ENCODE data around the gene REV1.
"Not testable (repeated sequence)": the region's sequence is repeated elsewhere in the genome, so short reads cannot be mapped to it uniquely, and the experiment has no call there.

The REV1 gene

GRCh38 chr2:99489761-99490622, at the start of gene REV1:
TSS of gene REV1 (minus strand) at chr2:99490017. CDS start at chr2:99464975, 25,042 bp downstream.
- DNase-seq (ENCODE audit: extremely low read depth in 1 of 2, low read depth in 1 of 2), result peak; percentile 85 to 87

- DNase-seq (ENCODE audit: extremely low read depth in 1 of 2, low read depth in 1 of 2), result no peak
Observed at GRCh38 chr2:99537910-99538485, 48.2 kb upstream of the REV1 start.

GRCh38 chr2:99524056-99524455, 34.2 kb upstream of the REV1 start:
- DNase-seq (ENCODE audit: extremely low read depth in 1 of 2, low read depth in 1 of 2), result no peak

GRCh38 chr2:99522157-99522556, 32.3 kb upstream of the REV1 start:
- no peak for DNase-seq (ENCODE audit: extremely low read depth in 1 of 2, low read depth in 1 of 2)

- no peak for DNase-seq (ENCODE audit: extremely low read depth in 1 of 2, low read depth in 1 of 2)
Observed at GRCh38 chr2:99520813-99521212, 31.0 kb upstream of the REV1 start.

- DNase-seq (ENCODE audit: extremely low read depth in 1 of 2, low read depth in 1 of 2), result no peak
Observed at GRCh38 chr2:99520195-99520594, 30.4 kb upstream of the REV1 start.

GRCh38 chr2:99514357-99514756, 24.5 kb upstream of the REV1 start:
- DNase-seq (ENCODE audit: extremely low read depth in 1 of 2, low read depth in 1 of 2), result no peak

GRCh38 chr2:99512181-99512591, 22.4 kb upstream of the REV1 start:
- DNase-seq (ENCODE audit: extremely low read depth in 1 of 2, low read depth in 1 of 2), result no peak

- no peak for DNase-seq (ENCODE audit: extremely low read depth in 1 of 2, low read depth in 1 of 2)
Observed at GRCh38 chr2:99509387-99509786, 19.6 kb upstream of the REV1 start.

GRCh38 chr2:99507937-99508818, 18.4 kb upstream of the REV1 start:
- no peak for DNase-seq (ENCODE audit: extremely low read depth in 1 of 2, low read depth in 1 of 2)

- no peak for DNase-seq (ENCODE audit: extremely low read depth in 1 of 2, low read depth in 1 of 2)
Observed at GRCh38 chr2:99504844-99505584, 15.2 kb upstream of the REV1 start.

- not testable (repeated sequence) for DNase-seq (ENCODE audit: extremely low read depth in 1 of 2, low read depth in 1 of 2)
Observed at GRCh38 chr2:99503662-99504416, 14.0 kb upstream of the REV1 start.

- no peak for DNase-seq (ENCODE audit: extremely low read depth in 1 of 2, low read depth in 1 of 2)
Observed at GRCh38 chr2:99496021-99496420, 6.2 kb upstream of the REV1 start.

- DNase-seq (ENCODE audit: extremely low read depth in 1 of 2, low read depth in 1 of 2), result no peak
Observed at GRCh38 chr2:99495115-99495860, 5.5 kb upstream of the REV1 start.

GRCh38 chr2:99492721-99493120, 2.9 kb upstream of the REV1 start:
- DNase-seq (ENCODE audit: extremely low read depth in 1 of 2, low read depth in 1 of 2), result no peak

- DNase-seq (ENCODE audit: extremely low read depth in 1 of 2, low read depth in 1 of 2), result no peak
Observed at GRCh38 chr2:99490623-99491461, 1.0 kb upstream of the REV1 start.

GRCh38 chr2:99489063-99489760, 605 bp downstream of the REV1 start:
- peak; percentile 11 to 12 for DNase-seq (ENCODE audit: extremely low read depth in 1 of 2, low read depth in 1 of 2)

GRCh38 chr2:99488539-99489062, 1.2 kb downstream of the REV1 start:
- no peak for DNase-seq (ENCODE audit: extremely low read depth in 1 of 2, low read depth in 1 of 2)
